HG03520 (cell line): Measurements from ENCODE around the gene OR2T33.
A peak's percentile ranks its signal among the peaks of the same experiment; 100 is the strongest.
"Not testable (repeated sequence)": the region's sequence is repeated elsewhere in the genome, so short reads cannot be mapped to it uniquely, and the experiment has no call there.

Source experiments
- ATAC-seq: cut with Tn5 transposase; IDR thresholded peaks from one replicate; pipeline ENCODE4 v1.9.1; 2021; ENCODE audit warnings: mild to moderate bottlenecking, moderate library complexity; ENCODE audit not compliant: unreplicated experiment

The OR2T33 gene

GRCh38 chr1:248277876-248278275 is at the start of gene OR2T33:
OR2T33 (minus strand) TSS chr1:248277976; CDS start chr1:248273814, 4,162 bp downstream.
- no peak for ATAC-seq

- ATAC-seq, result no peak
Observed at GRCh38 chr1:248324468-248324867, 46.7 kb upstream of the OR2T33 start, which contains the start of gene OR2M7. OR2M7 (minus strand) TSS chr1:248324568; CDS start chr1:248324568, 0 bp downstream.

DNA sequence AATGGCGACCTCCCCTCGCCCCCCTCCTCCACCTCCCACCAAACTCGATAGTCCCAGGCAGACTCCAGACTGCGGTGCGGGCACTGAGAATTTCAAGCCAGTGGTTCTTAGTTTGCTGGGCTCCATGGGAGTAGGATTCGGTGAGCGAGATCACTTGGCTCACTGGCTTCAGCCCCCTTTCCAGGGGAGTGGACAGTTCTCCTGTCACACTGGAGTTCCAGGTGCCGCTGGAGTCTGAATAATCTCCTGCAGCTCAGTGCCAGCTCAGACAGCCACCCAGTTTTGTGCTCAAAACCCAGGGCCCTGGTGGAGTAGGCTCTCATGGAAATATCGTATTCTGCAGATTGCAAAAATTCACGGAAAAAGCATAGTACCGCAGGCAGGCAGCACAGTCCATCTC is 39.0 kb upstream of the OR2T33 start:
- ATAC-seq, result no peak

- not testable (repeated sequence) for ATAC-seq
Observed at GRCh38 chr1:248306740-248307139, 29.0 kb upstream of the OR2T33 start.

DNA sequence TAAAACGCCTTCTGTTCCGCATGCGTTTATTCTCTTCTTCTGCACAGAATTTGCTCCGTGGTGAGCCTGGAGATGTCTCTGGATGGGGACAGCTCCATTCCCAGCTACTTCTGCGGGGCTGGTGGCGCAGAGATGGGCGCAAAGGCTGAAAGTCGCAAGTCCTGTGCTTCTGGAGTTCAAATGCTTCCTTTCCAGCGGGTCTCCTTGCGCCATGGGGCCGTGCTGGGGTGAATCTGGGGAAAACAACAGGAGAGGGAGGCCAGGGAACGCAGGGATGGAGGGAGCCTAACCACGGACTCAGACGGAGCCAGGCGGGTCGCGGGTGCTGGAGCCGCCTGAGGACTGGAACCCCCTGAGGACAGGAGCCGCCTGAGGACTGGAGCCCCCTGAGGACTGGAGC is 28.3 kb upstream of the OR2T33 start:
- ATAC-seq, result no peak

DNA sequence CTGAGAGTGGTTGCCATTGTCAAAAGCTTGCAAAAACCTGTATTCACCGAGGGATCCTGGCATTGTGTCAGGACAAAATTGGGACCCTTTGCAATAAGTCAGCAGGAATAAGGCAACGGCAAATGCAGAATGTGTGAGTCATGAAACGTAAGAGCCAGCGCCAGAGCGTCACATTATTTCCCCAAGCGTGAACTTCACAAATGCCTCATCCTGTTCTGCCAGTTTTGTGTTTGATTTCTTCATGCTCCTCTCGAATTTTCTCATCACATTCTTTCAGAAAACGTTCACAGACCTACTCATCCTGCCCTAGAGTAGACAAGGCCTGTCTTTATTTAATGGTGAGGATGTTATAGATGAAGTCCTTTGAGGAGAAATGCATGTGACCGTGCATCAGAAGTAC is 27.9 kb upstream of the OR2T33 start:
- not testable (repeated sequence) for ATAC-seq

DNA sequence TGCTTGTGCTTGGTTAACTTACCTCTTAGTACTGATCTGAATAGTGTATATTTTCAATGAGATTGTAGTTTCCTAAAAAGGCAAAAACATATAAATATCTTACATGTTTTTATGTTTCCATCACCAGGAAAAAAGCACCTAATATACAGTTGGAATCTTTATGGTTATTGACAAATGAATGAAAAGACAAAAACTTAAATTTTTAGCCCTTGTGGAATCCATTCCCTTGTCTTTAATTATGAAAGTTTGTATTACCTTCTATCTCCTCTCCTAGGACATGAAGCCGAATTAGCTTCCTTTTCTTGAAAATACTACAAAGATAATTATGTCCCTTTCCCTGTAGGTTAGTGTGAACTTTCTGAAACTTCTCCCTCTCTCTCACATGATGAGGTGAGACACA is 25.5 kb upstream of the OR2T33 start, which contains the start of gene OR2T12:
Gene OR2T12 (minus strand): TSS at position 101 of the 400 bp plus-strand sequence. CDS start 7,846 bp downstream, outside the sequence.
- ATAC-seq, result no peak

DNA sequence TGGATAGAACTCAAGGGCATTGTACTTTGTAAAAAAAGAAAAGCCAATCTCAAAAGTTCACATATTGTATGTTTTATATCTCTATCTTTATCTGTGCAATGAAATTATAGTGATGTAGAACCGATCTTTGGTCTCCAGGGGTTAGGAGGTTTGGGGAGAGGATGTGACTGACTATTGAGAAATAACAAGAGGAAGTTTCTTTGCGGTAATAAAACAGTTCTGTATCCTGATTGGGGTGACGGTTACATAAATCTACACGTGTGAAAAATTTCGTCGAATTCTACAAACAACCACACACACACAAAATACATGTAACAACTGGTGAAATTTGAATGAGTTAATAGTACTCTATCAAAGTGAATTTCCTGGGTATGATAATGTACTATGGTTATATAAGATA is 10.6 kb upstream of the OR2T33 start:
- no peak for ATAC-seq

DNA sequence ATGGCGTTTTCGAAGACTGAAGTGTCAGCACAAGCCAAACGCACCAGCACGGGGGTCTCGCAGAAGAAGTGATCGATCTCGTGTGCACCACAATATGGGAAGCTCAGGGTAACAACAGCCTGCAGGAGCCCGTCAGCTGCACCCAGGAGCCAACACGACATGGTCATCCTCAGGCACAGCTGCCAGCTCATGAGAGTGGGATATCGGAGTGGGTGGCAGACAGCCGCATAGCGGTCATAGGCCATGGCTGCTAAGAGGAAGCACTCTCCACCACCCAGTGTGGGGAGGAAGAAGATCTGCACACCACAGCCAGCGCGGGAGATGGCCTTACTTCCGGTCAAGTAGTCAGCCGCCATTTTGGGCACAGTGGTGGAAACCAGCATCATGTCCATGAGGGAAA is 4.6 kb downstream of the OR2T33 start:
- ATAC-seq, result not testable (repeated sequence)

- ATAC-seq, result no peak
Observed at GRCh38 chr1:248268178-248268577, 9.6 kb downstream of the OR2T33 start.

- not testable (repeated sequence) for ATAC-seq
Observed at GRCh38 chr1:248259309-248259708, 18.5 kb downstream of the OR2T33 start.

- ATAC-seq, result peak; percentile 92
Observed at GRCh38 chr1:248243204-248243603, 34.6 kb downstream of the OR2T33 start.

- no peak for ATAC-seq
Observed at GRCh38 chr1:248239478-248239877, 38.3 kb downstream of the OR2T33 start.

DNA sequence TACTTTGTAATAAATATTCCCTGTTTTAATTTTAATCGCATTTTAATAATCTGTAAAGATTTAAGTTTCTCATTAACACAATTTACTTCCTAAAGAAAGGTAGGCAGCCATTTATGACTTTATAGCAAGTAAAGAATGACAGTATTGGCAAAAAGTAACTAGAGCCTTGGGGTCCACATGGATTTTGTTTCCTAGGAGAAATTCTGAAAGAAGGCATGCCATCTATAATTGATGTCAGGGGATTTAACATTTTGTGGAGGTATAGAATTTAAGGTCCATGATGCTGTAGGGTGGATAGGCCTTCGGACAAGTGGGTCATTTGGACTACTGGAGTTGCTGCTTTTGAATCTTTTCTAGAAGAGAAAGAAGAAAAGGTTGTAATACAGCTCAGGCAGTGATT is 46.7 kb downstream of the OR2T33 start, which contains the start of gene OR2M4:
Gene OR2M4 (plus strand): TSS at position 301 of the 400 bp plus-strand sequence. CDS start 7,512 bp downstream, outside the sequence.
- ATAC-seq, result no peak

DNA sequence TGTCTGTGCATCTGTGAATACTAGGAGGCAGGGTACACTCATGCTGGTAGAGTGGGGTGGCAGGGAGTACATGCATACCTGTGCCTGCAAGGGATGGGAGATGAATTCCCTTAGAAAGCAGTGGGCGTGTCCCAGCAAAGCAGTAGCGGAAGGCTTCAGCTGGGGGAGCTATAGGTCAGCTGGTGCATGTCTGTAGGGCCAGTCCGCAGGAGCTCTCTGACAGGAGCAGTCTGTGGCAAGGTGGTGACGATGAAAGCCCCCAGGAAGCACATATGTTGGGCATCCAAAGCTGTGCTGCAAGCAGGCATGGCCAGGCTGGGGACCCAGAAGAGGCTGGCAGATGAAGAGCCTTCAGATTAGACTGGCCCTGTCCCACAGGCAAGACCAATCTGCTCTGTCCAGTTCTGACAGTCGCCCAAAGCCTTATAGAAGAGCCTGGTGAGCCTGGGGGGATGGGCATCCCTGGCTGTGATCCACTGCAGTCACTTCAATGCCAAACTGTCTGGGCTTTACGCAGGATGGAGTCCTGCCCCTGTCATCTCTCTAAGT is 48.3 kb downstream of the OR2T33 start:
- ATAC-seq, result no peak

- ATAC-seq, result no peak
Observed at GRCh38 chr1:248225537-248225936, 52.2 kb downstream of the OR2T33 start.
